ENCODE measurements around the gene RHOF.
"Not testable (repeated sequence)": the region's sequence is repeated elsewhere in the genome, so short reads cannot be mapped to it uniquely, and the experiment has no call there.

The RHOF gene

GRCh38 chr12:121748218-121748570 is 45.3 kb downstream of the RHOF start:
- DNase-seq (ENCODE audit: low read depth), result no peak

GRCh38 chr12:121745545-121745944 is 47.9 kb downstream of the RHOF start:
- not testable (repeated sequence) for DNase-seq (ENCODE audit: low read depth)

- DNase-seq (ENCODE audit: low read depth), result no peak
Observed at GRCh38 chr12:121741743-121742142, 51.7 kb downstream of the RHOF start.

GRCh38 chr12:121740847-121741246 is 52.6 kb downstream of the RHOF start:
- DNase-seq (ENCODE audit: low read depth), result no peak

- no peak for DNase-seq (ENCODE audit: low read depth)
Observed at GRCh38 chr12:121738340-121738858, 55.1 kb downstream of the RHOF start.

- no peak for DNase-seq (ENCODE audit: low read depth)
Observed at GRCh38 chr12:121733849-121734248, 59.6 kb downstream of the RHOF start.

- DNase-seq (ENCODE audit: low read depth), result no peak
Observed at GRCh38 chr12:121731473-121731872, 62.0 kb downstream of the RHOF start.

GRCh38 chr12:121729021-121729420 is 64.5 kb downstream of the RHOF start:
- DNase-seq (ENCODE audit: low read depth), result no peak

Measured in activated gamma-delta T cell treated with anti-CD3 and anti-CD28 coated beads, Interleukin-2, amount 50 U/mL, for 16 hours (primary cell).